Choroid plexus epithelial cell (primary cell): Measurements from ENCODE around the gene TBATA.

Experiments
- DNase-seq: peaks from one replicate; pipeline ENCODE4 v3.0.0-alpha.2; 2010; ENCODE audit warnings: low read depth
- H3K4me3 ChIP-seq: 2 replicates; pipeline ENCODE4 v1.5.1; 2011; ENCODE audit warnings: low read depth, mild to moderate bottlenecking, control low read depth, low read length, moderate library complexity
- TF ChIP-seq, protein P1 (sequence below): conservative IDR thresholded peaks from 2 replicates; pipeline ENCODE4 v1.5.1; 2011; ENCODE audit warnings: low read depth, mild to moderate bottlenecking, control low read depth, inconsistent platforms, low read length, moderate library complexity

The TBATA gene

DNA sequence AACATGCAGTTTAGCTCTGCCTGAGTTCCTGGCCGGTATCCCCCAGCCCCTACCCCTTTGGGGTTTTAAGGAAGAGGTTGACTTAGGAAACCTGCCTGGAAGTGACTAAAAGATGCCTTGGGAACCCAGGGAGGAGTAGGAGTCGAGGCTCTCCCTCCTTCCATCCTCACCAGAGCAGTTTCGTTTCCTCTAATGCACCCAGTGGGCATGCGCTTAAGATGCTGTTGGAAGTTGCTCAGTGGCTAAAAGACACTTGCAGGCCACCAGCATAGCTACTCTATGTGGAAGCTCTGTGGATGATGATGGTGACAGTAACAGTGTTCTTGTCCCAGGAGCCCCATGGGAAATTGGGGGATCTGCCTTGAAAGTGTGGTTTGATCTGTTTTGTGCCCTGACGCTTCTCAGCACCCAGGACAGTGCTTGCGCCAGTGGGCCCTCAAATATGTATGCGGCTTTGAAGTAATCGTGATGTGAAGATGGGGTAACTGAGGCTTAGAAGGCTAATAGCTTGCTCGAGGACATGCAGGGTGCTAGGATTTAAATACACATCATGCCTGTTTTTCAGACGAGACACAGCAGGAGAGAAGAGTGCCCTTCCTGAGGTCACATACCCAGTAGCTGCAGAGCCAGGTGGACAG lies 32.0 kb downstream of the TBATA start:
- TF ChIP-seq, protein P1, sequence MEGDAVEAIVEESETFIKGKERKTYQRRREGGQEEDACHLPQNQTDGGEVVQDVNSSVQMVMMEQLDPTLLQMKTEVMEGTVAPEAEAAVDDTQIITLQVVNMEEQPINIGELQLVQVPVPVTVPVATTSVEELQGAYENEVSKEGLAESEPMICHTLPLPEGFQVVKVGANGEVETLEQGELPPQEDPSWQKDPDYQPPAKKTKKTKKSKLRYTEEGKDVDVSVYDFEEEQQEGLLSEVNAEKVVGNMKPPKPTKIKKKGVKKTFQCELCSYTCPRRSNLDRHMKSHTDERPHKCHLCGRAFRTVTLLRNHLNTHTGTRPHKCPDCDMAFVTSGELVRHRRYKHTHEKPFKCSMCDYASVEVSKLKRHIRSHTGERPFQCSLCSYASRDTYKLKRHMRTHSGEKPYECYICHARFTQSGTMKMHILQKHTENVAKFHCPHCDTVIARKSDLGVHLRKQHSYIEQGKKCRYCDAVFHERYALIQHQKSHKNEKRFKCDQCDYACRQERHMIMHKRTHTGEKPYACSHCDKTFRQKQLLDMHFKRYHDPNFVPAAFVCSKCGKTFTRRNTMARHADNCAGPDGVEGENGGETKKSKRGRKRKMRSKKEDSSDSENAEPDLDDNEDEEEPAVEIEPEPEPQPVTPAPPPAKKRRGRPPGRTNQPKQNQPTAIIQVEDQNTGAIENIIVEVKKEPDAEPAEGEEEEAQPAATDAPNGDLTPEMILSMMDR, result no peak
- no peak overlapping the region for H3K4me3 ChIP-seq
- no peak for DNase-seq

DNA sequence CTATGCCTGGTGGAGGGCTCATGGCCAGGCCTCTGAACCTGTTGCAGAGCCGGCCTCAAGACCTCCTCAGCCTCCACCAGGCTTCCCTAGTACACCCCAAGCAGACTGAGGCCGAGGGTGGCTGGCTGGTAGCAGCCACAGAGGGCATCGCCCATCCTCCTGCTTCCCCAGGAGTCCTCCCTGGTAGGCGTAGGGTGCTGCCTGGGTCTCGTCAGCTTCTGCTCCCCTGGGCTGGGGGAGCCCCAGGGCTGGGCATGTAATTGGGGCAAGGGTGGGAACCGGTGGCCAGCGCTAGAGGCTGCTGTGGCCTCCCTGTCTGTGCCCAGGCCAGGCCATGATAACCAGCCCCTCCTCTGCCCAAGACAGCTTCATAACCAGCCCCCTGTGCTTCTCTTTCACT lies 32.6 kb downstream of the TBATA start:
- no peak for DNase-seq
- TF ChIP-seq, protein P1, result no peak
- H3K4me3 ChIP-seq, result no peak overlapping the region

DNA sequence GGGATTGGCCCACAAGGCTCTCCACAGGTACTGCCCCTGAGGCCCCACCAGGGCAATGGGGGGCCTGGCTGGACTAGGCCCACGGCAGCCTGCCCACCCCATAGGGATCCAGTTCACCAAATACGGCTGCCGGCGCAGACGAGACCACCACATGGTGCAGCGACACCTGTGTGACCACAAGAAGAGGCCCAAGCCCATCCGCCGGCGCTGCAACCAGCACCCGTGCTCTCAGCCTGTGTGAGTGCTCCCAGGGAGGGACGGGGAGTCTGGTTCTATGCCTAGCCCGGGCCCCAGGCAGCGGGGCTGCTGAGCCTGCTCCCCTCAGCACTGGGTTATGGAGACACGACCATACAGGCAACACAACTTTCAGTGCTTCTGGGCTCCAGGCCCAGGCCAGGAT lies 33.2 kb downstream of the TBATA start:
- no peak for DNase-seq
- TF ChIP-seq, protein P1, result no peak
- no peak overlapping the region for H3K4me3 ChIP-seq

GRCh38 chr10:70751356-70751755 lies 33.8 kb downstream of the TBATA start:
- no peak overlapping the region for H3K4me3 ChIP-seq
- no peak for DNase-seq
- TF ChIP-seq, protein P1, result no peak

DNA sequence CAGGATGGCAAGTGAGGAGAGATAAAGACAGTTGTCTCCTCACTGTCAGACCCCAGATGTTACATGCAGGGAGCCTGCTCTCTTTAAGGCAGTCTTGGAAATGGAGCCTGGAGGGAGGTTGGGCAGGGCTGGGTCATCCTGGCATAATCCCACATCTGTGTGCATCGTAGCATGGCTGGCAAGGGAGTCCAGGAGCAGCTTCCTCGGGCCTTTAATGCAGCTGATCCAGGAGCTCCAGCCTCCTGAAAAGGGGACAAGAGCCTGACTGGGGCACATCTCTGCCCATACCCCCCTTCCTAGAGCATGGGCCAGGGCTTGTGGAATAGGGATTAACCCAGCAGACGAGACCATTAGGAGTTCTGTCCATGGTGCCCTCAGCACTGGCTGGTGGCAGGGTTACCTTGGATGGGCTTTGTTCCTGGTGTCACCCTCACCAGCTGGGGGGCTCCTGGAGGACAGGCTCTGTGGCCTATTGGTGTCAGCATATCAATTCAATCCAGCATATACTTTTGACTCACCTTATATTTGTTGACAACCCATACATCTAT lies 34.9 kb downstream of the TBATA start:
- no peak overlapping the region for H3K4me3 ChIP-seq
- DNase-seq, result no peak
- TF ChIP-seq, protein P1, result no peak

DNA sequence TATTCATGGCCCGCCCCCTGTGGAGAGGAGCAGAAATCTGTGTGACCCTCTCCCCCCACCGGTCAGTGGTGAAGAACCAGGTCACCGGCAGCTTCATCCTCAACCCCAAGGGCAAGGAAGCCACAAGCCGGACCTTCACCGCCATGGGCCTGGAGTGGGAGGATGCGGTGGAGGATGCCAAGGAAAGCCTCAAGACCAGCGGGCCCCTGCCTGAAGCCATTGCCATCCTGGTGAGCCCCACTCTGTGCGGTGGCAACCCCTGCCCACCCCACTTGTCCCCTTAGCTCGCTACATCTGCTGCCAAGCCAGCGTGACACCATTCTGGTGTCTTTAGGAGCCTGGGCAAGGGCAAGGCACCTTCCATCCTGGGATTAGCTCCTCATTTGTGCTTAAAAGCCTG lies 35.4 kb downstream of the TBATA start:
- H3K4me3 ChIP-seq, result no peak overlapping the region
- DNase-seq, result no peak
- TF ChIP-seq, protein P1, result no peak

- TF ChIP-seq, protein P1, result no peak
- no peak for DNase-seq
Measured at GRCh38 chr10:70748801-70749573, 36.2 kb downstream of the TBATA start.

More at GRCh38 chr10:70748801-70749573, 36.2 kb downstream of the TBATA start:
- H3K4me3 ChIP-seq, result no peak overlapping the region
